HT-29 (cell line): ENCODE data around the gene SULF2. TPM values are rescaled to one million over a fixed set of nuclear protein-coding genes. Genes with fewer than 3 reads are reported as not detected.
A peak's percentile ranks its signal among the peaks of the same experiment; 100 is the strongest.

Experiments used
- DNase-seq: peaks from one replicate; pipeline ENCODE4 v3.0.0-alpha.2; 2015; ENCODE audit warnings: low spot score
- total RNA-seq: library from RNA; depleted of rRNA; stranded (reverse); fragments of >200 nt; shearing (Covaris generic); gene quantifications from 2 replicates; pipeline ENCODE4 v1.2.3, GENCODE V29; 2014

Gene SULF2
- total RNA-seq, 1 experiment from 2014 or later: 147 TPM

DNA sequence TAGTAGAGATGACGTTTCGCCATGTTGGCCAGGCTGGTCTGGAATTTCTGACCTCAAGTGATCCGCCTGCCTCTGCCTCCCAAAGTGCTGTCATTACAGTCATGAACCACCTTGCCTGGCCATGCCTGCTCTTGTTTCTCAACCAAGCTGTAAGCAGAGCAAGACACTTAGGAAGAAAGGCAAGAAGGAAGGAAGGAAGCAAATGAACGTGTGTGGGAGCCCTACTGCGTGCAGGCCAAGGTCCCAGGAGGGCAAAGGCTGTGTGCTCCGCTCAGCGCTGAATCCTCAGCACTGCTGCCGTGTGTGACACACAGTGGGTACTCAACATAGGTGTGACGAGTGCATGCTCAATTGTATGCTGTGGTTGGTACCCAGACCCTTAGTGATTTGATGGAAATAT is 47.4 kb downstream of the SULF2 start:
- DNase-seq: no peak

DNA sequence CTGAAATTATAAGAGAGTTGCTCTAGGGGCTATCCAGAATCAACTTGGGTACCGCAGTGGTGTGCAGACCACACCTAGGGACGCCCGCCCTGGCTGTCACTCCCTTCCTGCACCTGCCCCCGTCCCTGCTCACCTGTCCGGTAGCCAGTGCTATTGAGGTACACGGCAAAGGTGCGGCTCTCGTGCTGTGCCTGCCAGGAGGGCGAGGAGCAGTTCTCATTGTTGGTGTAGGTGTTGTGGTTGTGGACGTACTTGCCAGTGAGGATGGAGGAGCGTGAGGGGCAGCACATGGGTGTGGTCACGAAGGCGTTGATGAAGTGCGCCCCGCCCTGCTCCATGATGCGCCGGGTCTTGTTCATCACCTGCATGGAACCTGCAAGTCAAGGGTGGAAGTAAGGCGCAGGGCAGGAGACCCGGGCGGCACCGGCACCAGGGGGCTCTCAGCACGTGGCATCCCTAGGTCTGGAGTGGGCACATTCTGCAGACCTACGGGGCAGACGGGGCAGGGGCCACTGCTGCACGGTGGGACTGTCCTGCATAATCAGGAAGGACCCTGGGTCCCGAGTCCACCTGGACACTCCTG is 48.6 kb downstream of the SULF2 start:
- no peak for DNase-seq

DNA sequence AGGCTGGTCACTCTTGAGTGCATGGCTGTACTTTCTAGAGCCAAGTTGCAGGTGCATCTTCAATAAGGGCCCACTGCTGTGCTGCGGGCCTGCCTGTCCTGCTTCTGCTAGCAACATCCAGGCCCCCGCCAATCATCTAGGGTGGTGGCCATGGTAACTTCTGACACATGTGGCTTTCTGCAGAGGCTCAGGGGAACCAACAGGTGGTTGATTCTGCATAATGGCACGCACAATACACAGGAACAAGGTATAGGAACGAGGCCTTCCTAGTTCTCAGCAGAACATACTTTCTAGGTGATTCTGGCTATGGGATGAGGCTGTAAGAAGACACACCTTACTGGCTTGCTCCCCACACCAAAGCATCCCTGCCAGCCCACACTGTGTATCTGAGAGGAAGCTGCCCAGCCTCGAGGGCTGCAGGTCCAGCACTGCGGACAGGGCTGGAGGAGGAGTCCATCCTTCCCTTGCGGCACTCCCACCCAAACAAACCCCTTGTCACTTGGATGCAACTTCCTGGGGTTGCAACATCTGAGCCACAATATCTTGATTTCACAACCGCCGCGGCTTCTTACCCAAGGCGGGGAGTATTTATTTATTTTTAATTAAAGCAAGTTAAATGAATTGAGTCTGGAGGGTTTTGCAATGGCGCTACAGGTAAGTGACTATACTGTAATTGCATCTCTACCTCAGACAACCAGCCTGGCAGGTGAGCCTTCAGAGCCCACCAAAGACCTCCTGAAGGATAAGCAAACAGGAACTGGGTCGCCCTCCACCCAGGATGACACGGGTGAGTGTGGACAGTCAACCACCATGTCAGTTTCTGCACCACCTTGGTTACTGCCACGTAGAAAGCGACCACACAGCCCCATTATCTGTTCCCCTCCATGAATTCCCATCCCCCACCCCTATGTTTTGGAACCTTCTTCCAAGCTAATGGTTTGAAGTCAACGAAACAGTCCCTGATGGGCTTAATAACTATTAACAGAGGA is 49.6 kb downstream of the SULF2 start:
- DNase-seq: no peak

DNA sequence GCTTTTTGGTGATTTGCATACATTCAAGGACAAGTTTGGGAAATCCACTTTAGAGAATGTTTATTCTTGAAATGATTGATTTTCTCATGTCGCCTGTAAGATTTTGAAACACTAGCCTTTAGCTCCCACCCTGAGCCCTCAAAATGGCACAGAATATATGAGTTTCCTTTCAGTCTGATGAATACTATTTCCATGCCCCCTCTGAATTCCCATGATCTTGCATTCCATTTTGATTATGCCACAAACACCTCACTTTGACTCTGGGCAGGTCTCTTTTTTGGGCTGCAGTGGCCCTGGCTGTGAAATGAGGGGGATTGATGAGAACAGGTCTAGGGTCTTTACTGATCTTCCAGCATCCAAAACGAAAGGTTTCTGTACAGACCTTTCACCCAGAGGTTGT is 50.4 kb downstream of the SULF2 start:
- no peak for DNase-seq

DNA sequence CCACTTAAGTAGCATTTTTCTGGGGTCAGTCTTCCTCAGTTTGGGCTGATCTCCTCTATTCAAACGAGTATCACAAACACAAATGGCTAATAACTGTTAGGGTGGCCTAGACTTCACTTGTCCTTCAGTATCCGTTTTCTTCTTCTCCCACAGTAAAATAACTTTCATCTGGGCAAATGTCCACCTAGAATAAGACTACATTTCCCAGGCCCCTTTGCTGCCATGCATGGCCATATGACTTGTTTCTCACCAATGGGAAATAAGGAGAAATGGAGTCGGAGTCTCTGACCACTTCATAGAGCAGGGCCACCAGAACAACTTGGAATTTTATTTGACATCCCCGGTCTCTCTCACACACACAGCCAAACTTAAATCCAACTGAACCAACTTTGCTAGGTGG is 51.4 kb downstream of the SULF2 start:
- no peak for DNase-seq

DNA sequence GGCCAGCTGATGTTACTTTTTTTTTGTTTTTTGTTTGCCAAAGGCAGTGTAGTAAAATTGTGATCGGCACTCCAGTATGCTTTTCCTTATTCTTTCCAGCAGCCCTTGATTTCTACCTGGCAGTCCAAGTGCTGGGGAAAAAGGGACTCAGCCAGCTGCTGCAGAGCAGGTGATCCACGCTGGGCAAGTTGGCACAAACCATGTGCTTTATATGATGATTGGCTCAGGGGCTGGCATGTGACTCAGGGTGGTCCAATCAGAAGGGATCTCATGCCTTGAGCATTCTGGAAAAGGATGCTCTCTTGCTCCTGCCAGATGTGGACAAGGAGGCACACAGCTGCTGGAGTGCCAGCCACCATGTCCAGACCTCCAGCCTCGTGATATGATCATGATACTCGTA is 54.5 kb downstream of the SULF2 start:
- no peak for DNase-seq

DNA sequence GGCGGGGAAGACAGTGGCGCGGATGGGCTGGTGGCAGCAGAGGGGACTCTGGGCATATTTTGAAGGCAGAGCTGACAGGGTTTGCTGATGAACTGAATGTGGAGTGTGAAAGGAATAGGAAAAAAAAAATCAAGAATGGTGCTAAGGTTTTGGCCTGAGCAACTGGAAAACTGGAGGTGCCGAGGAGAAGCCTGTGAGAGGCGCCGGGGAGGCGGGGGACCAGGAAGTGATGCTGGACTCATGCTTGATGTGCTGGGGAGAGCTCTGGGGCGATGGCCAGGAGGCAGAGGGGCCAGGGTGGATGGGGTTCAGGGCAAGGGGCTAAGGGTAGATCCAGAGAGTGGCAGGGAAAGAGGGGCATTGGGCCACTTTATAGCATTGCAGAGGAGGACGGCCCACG is 55.8 kb downstream of the SULF2 start:
- DNase-seq: no peak

DNA sequence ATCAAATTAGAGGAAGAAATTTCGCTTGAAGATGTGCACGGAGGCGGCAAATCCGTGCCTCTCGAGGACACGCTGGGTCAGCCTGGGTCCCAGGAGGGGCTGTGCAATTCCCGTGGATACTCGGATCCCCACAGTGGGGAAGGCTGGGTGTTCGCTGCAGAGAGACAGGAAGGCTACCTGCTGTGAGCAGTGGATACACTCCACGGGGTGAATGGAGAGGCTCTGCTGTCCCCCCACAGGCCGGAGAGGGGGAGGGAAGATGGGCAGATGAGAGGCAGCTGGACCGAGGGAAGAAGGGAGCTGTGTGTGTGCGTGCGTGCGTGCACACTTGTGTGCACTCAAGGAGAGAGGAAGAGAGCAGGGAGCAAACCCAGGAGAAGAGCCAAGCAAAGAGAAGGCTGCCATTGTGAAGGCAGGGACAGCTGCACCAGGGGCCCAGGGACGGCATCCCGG is 57.3 kb downstream of the SULF2 start:
- DNase-seq: no peak

DNA sequence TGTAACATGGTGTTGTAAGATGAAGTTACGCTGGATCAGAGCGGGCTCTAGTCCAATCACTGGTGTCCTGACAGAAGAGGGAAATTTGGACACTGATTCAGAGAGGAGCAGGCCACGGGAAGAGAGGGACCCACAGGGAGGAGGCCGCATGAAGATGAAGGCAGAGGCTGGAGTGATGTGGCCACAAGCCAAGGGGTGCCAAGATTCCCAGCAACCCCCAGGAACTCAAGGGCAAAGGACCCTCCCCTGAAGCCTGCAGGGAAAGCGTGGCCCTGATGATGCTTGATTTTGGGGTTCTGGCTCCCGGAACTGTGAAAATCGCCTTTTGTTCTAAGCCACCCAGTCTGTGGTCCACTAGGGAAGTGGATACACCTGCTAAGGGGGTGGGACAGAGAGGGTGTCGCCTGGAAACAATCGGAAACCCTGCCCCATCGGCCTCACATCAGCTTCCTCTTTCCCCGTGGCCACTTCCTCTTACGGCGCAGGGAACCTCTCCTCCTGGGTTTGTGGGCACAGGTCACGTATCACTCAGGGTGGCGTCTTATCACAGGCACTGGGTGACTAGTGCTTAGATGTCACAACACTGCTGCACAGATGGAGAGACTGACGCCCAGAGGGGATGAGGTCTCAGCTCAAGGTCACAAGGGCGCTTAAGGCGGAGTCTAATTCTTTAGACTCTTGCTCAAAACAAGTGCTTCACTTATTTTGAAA is 58.0 kb downstream of the SULF2 start:
- DNase-seq: peak; percentile 41

DNA sequence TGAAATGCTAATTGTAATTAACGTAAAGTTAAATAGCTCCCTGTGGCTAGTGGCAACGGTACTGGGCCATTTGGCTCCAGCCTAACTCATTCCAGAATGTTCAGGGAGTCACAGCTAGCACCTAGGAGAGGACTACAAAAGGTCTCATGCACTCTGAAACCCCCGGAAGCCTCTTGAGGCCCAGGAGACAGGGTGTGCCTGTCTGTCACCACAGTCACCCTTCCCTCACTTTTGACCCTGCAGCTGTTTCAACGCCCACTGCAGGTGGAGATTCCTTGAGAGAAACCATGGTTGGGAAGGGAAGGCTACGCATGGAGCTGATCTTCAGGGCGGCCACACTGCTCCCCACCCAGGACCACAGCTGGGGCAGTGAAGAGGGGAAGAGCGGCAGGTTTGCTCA is 58.6 kb downstream of the SULF2 start:
- no peak for DNase-seq

DNA sequence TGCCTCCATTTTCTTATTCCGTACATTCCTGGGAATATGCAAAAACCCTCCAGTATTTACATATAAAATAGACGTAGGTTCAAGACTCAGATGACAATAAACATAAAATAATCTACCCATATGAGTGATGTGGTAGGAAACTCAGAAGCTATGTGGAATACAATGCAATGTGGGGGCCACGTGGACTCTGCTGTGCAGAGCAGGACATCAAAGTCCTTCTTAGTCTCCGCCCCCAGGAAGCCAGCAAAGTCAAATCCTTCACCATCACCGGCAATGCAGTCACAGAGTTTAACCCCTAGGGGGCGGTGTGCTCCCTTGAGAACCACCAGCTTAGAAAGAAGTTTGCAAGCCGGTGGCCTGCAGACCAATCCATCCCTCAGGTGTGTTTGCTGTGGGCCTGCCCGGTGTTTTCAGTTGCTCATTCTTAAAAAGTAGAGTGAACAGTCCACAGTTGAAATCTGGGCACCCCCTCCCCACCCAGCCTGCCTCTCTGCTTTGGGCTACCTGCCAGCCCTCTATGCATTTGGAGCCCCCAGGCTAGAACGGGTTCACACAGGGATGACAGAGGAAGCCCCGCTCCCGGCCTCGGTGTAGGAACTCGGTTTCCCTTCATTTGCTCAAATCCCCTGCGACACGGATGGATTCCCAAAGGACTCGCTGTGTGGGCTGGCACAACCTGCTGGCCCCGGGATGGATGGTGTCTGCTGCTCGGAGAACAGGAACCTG is 59.9 kb downstream of the SULF2 start:
- DNase-seq: peak; percentile 99

DNA sequence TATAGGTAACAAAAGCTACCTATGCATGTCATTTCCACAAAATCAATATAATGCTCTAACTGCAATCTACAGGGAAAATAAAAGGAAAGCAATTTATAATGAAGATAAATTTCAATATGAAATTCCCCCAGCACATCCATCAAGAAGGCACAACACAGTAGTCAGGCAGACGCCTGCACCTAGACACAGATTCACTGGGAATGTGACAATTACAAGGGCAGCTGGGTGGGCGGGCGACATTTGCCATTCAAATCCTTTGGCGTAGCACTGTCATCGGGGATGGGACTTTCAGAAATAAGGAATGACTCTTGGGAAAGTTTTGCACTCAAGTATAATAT is 60.4 kb downstream of the SULF2 start:
- DNase-seq: no peak

DNA sequence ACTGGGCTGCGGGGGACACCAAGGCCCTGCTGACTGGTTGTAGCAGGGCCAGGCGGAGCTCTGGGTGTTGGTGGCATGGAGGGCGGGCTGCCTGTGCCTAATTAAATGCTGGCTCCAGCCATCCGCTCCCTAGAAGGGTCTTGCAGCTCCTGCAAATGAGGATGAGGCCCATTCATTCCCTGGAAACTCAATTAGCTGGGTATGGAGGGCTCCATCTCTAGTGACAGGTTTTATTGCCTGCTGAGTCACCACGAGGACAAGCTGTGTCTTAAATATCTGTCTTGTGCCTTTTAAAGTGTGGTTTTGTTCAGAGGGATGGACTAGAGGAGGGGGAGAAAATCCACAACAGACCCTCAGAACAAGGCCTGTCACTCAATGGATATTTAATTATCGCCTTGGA is 60.9 kb downstream of the SULF2 start:
- no peak for DNase-seq

DNA sequence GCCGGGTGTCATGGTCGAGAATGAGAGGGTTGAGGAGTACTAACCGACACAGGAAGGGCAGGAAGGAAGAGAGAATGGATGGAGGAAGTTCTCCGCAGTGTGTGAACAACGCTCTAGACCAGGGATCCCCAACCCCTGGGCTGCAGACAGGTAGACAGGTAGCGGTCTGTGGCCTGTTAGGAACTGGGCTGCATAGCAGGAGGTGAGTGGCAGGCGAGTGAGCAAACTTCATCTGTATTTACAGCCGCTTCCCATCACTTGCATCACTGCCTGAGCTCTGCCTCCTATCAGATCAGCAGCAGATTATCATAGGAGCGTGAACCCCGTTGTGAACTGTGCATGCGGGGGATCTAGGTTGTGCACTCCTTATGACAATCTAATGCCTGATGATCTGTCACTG is 62.0 kb downstream of the SULF2 start:
- DNase-seq: no peak

DNA sequence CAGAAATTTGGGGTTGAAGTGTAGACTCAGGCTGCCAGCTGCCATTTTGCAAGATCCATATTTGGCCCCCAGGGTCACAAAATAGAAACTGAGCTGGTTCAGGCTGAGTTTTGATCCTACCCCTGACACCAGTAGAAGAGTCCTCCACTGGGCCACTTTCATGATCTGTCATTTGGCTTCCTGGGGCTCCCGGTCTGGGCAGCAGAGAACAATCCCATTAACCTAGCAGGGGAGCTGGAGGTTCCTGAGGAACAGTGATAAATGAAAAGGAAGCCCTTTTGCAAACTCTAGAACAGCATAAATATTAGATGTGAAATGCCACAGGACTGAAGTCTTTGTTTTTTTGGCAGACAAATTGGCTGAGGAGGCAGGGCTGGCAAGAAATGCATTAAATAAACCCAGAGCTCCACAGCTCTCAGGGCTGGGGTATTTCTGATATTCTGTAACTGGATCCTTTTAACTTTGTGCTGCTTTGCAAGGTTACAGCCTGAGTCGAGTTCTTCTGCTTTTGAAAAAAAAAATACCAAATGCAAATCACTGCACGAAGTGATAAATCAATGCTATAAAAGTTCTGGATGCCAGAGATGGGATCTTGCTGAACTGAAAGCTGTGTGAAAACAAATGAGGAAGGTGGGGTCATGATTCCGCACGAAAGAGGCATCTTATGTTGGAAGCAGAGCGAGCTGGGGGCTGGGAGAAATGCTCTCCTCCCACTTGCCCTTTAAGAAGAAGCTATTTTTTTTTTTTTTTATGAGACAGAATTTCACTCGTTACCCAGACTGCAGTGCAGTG is 64.4 kb downstream of the SULF2 start:
- DNase-seq: no peak

DNA sequence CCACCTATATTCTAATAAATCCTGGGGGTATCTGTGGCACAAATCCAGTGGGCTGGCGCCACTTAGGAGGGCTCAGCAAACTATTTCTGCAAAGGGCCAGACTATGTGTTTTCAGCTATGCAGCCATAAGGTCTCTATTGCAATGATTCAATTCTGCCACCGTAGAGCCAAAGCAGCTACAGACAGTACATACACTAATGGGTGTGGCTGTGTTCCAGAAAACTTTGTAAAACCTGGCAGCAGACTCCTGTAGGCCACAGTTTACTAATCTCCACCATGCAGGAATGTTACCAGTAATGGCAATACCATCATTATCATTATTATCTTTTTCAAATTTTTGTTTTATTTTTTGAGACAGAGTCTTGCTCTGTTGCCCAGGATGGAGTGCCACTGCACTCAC is 65.7 kb downstream of the SULF2 start:
- no peak for DNase-seq

DNA sequence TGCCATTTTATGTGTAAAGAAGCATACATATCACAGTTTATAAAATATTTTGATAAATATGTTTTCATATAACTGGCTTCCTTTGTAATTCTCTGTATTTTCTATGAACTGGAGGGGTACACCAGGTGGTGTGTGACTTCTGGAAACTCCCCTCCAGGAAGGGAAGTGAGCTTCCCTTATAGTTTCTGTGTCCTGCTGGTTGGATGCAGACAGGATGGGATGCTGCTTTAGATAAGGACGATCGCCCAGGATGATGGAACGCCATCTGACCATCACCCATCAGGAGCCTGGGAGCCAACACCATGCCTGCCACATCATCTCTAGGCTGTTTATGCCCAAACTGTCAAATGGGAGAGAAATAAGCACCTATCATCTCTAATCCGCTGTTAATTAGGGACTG is 66.1 kb downstream of the SULF2 start:
- DNase-seq: no peak

DNA sequence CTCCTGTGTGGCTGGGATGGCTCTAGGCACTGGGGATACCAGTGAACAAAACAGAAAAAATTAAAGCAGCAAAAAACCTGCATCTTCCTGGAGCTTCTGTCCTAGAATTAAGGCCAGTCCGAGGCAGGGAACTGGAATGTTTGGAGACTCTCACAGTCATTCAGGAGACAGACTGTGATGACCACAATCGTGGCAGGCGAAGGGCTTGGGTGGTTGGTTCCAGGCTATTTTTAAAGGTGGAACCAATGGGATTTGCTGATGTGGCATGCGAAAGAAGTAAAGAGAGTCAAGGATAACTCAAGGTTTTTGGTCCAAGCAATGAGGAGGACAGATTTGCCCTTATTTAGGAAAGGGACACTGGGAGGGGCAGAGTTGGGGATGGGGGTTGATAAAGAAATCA is 66.9 kb downstream of the SULF2 start:
- DNase-seq: no peak

DNA sequence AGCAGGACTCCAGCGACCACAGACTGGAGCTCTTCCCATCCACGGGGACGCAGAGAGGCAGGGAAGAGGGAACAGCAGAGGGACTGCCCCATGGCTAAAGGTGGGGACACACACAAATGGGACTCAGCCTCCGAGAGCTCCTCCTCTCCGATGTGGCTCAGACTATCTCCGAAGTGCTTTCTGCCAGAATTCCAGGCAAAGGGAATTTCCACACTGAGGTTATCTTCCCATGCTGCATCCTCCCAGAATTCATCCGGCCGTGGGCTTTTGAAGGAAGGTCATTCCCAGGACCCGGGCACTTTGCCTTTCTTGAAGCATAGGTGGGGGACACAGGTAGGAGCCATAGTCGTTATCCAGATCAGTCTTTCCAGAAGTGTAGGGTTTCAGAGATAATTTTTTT is 67.9 kb downstream of the SULF2 start:
- no peak for DNase-seq

DNA sequence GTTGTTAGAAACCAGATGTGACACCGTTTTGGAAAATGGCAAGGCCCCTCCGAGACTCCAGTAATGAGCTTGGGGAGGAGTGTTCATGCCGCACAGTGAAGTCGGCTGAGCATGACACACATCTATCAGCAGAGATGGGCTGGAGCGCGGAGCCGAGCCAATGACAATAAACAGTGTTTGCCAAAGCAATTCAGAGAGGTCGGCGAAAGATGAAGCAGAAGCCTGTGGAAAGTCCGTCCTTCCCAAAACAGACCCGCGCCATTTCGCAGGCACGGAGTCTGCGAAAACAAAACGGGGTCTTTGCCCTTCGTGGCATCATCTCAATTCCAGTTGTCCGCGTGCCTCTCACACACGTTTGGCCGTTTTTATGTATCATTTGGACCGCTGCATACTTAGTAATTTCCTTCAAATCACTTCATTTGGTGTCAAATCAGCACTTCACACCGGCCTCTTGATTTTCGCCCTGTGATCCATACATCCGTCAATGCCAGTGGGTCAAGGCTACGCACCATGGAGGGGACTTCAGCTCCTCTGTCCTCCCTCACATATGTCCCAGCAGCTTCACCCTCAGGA is 71.3 kb downstream of the SULF2 start:
- DNase-seq: no peak

DNA sequence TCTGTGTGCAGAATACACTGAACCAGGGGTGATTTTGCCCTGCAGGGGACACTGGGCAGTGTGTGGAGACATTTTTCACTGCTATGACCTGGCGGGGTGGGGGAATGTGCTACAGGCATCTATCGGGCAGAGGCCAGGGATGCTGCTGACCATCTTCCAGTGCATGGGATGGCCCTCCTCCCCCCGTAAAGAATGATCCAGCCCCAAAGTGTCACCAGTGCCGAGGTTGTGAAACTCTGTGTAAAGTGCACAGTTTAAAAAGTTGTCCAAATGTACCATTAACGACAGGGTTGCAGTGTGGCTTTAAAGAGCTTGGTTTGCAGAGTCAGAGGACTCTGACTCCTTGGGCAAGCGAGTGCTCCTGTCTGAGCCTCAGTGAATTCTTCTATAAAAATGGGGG is 72.1 kb downstream of the SULF2 start:
- no peak for DNase-seq
